ENCODE data around the gene CEP112. TPM values are rescaled to one million over a fixed set of nuclear protein-coding genes. Genes with fewer than 3 reads are reported as not detected.

Gene CEP112
- total and polyA plus RNA-seq, 4 donors: 1.1 to 4.9 (median 1.4) TPM

DNA sequence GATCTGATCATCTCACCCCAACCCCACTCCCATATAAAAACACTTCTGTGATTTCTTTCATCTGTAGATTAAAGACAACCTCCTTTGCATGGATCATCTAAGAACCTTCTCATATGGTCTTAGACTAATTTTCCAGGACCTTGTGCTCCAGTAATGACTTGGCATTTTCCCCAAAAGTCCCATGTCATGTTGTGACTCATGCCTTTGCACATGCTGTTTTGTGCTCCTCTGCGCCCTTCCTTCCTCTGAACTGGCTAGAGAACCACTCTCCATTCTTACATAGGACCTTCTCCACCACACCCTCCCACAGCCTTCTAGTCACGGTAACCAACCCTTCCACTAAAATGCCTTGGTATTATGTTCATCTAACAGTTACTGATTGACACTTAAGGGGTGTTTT, 531.0 kb downstream of the CEP112 start:
- DNase-seq (ENCODE audit: low spot score): no peak
- no peak for TF ChIP-seq MAX (IDR thresholded peaks at IDR 0.05)
- TF ChIP-seq HNF4G (IDR thresholded peaks at IDR 0.05): no peak
- TF ChIP-seq, protein P1, sequence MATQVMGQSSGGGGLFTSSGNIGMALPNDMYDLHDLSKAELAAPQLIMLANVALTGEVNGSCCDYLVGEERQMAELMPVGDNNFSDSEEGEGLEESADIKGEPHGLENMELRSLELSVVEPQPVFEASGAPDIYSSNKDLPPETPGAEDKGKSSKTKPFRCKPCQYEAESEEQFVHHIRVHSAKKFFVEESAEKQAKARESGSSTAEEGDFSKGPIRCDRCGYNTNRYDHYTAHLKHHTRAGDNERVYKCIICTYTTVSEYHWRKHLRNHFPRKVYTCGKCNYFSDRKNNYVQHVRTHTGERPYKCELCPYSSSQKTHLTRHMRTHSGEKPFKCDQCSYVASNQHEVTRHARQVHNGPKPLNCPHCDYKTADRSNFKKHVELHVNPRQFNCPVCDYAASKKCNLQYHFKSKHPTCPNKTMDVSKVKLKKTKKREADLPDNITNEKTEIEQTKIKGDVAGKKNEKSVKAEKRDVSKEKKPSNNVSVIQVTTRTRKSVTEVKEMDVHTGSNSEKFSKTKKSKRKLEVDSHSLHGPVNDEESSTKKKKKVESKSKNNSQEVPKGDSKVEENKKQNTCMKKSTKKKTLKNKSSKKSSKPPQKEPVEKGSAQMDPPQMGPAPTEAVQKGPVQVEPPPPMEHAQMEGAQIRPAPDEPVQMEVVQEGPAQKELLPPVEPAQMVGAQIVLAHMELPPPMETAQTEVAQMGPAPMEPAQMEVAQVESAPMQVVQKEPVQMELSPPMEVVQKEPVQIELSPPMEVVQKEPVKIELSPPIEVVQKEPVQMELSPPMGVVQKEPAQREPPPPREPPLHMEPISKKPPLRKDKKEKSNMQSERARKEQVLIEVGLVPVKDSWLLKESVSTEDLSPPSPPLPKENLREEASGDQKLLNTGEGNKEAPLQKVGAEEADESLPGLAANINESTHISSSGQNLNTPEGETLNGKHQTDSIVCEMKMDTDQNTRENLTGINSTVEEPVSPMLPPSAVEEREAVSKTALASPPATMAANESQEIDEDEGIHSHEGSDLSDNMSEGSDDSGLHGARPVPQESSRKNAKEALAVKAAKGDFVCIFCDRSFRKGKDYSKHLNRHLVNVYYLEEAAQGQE (IDR thresholded peaks at IDR 0.05): no peak
- no peak for TF ChIP-seq EGR1 (IDR thresholded peaks at IDR 0.05; ENCODE audit: low read depth in 2 of 2)
- no peak for TF ChIP-seq FOXA1 (IDR thresholded peaks at IDR 0.05)
- no peak for TF ChIP-seq SP1 (IDR thresholded peaks at IDR 0.05)
- TF ChIP-seq YY1 (IDR thresholded peaks at IDR 0.05): no peak
- TF ChIP-seq CTCF (IDR thresholded peaks at IDR 0.05; ENCODE audit: low read depth, low read length, missing input control): no peak
- no peak for TF ChIP-seq RAD21 (IDR thresholded peaks at IDR 0.05)
- no peak for TF ChIP-seq TAF1 (conservative IDR thresholded peaks at IDR 0.05)
- Histone ChIP-seq H3K9me3 (ENCODE audit: control insufficient read depth in 4 of 4, low read length in 3 of 4) (no peaks in the 10 kb centered on the region), H3K27ac (ENCODE audit: low read depth in 1 of 2, low read length in 2 of 2) (no peak overlapping the region), H3K27me3 (ENCODE audit: control insufficient read depth in 4 of 4, insufficient read depth in 4 of 4, low read length in 3 of 4) (no peaks in the 10 kb centered on the region), H3K4me3 (ENCODE audit: low read depth in 1 of 3, low read length in 3 of 3) (no peak overlapping the region), H3K4me1 (ENCODE audit: control insufficient read depth in 4 of 4, insufficient read depth in 4 of 4, low read length in 3 of 4) (no peaks in the 10 kb centered on the region), H3K9ac (ENCODE audit: low read depth in 1 of 2, low read length in 2 of 2) (no peak overlapping the region), H3K36me3 (ENCODE audit: control insufficient read depth in 4 of 4, insufficient read depth in 3 of 4, low read depth in 1 of 4, low read length in 3 of 4) (no peaks in the 10 kb centered on the region)
- WGBS: 91% methylated on average over 2 of the region's 2 CpGs

DNA sequence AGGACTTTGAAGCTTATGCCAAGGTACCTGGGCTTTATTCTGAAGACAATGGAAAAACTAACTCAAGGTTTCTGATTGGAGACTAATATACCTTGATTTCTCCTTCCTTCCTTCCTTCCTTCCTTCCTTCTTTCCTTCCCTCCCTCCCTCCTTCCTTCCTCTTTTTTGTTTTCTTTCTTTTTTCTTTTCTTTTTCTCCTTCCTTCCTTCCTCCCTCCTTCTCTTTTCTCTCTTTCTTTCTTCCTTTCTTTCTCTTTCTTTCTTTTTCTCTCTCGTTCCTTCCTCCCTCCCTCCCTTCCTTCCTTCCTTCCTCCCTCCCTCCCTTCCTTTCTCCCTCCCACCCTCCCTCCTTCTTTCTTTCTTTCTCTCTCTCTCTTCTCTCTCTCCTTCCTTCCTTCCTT, 531.9 kb downstream of the CEP112 start:
- 83% methylated on average over 1 of the region's 1 CpG for WGBS
- Histone ChIP-seq H3K27me3 (ENCODE audit: control insufficient read depth in 4 of 4, insufficient read depth in 4 of 4, low read length in 3 of 4) (no peaks in the 10 kb centered on the region), H3K36me3 (ENCODE audit: control insufficient read depth in 4 of 4, insufficient read depth in 3 of 4, low read depth in 1 of 4, low read length in 3 of 4) (no peaks in the 10 kb centered on the region), H3K4me3 (ENCODE audit: low read depth in 1 of 3, low read length in 3 of 3) (no peak overlapping the region), H3K27ac (ENCODE audit: low read depth in 1 of 2, low read length in 2 of 2) (no peak overlapping the region), H3K9me3 (ENCODE audit: control insufficient read depth in 4 of 4, low read length in 3 of 4) (no peaks in the 10 kb centered on the region), H3K9ac (ENCODE audit: low read depth in 1 of 2, low read length in 2 of 2) (no peak overlapping the region), H3K4me1 (ENCODE audit: control insufficient read depth in 4 of 4, insufficient read depth in 4 of 4, low read length in 3 of 4) (no peaks in the 10 kb centered on the region)
- no peak for DNase-seq (ENCODE audit: low spot score)
- TF ChIP-seq YY1 (IDR thresholded peaks at IDR 0.05): no peak
- TF ChIP-seq, protein P1 (IDR thresholded peaks at IDR 0.05): no peak
- TF ChIP-seq JUND (IDR thresholded peaks at IDR 0.05): no peak

Measured in liver (tissue), 9 donors.